B cell (primary cell): ENCODE measurements around the gene STAC3.

Experiments
- CTCF ChIP-seq: fragments of 200-600 bp; IDR thresholded peaks from one replicate; pipeline ENCODE4 v1.8.0; 2022; ENCODE audit warnings: antibody characterized with exemption, mild to moderate bottlenecking
- EZH2 ChIP-seq: IDR thresholded peaks from 2 replicates; pipeline ENCODE4 v1.6.1; 2012; ENCODE audit warnings: borderline replicate concordance, low read depth, mild to moderate bottlenecking, moderate library complexity, low read length; ENCODE audit not compliant: insufficient read depth, poor library complexity, severe bottlenecking

DNA sequence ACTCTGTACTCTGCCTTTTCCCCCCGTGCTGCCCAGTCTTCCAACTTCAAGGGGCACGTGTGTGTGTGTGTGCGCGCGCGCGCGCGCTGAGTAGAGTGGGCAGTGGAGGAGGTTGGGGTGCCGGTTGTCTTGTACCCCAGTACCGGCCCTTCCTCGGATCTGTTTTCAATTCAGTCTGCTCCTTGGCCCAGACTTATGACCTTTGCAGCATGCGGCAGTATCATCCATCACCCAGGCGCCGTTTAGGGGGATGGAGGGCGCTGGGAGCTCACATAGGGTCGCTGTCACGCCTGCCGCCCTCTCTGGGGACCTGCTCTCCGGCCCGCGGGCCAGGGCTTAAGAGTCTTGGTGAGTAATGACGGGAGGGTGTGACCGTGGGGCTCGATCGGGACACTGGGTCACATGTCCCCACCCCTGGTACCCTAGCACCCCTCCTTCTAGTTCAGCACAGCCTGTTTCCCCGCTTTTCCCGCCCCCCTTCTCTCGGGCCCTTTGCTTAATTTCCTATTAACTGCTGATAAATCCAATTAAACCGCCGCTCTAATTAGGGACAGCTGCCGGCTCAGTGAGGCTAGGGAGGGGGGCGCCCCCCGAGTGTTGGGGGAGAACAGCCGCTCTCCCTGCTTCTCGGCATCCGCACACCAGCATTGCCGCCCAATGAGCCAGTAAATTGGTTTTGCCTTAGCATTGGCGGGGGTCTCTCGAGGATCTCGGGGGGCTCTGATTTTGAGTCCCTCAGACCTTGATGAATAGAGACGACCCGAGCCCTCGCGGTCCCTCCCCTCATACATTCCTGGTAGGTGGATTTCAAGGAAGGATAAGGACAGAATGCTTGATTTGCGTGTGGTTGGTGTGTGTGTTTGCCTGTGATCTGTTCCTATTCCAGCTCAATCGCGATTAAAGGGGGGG is 9.3 kb downstream of the STAC3 start:
- TF ChIP-seq CTCF (no peak), EZH2 (peak; percentile 27)
